GM10266 (cell line): ENCODE measurements around the gene PRTN3.
A peak's percentile ranks its signal among the peaks of the same experiment; 100 is the strongest.
"Not testable (repeated sequence)": the region's sequence is repeated elsewhere in the genome, so short reads cannot be mapped to it uniquely, and the experiment has no call there.

Experiments
- DNase-seq: peaks from one replicate; pipeline ENCODE4 v3.0.0; 2012; ENCODE audit errors: extremely low spot score
- TF ChIP-seq, protein P1 (sequence below): IDR thresholded peaks from 2 replicates; pipeline ENCODE4 v1.5.1; 2012; ENCODE audit warnings: mild to moderate bottlenecking, low read depth; ENCODE audit not compliant: control insufficient read depth, insufficient read depth; ENCODE audit errors: missing control alignments

PRTN3 gene

DNA sequence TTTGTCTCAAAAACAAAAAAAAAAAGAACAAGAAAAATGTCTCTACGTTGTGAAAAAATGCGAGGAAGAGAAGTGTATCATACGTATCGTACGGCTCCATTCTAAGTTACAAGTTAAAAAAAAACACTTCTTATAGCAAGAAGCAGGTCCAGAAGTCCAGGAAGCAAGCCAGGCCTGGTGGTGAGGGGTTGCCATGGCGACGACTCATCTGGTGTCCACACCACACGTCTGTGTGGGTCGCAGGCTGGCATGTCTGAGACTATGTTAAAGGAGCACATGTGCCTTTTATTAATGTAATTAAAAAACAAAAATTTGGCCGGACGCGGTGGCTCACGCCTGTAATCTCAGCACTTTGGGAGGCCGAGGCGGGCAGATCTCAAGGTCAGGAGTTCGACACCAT, 46.3 kb downstream of the PRTN3 start:
- TF ChIP-seq, protein P1, sequence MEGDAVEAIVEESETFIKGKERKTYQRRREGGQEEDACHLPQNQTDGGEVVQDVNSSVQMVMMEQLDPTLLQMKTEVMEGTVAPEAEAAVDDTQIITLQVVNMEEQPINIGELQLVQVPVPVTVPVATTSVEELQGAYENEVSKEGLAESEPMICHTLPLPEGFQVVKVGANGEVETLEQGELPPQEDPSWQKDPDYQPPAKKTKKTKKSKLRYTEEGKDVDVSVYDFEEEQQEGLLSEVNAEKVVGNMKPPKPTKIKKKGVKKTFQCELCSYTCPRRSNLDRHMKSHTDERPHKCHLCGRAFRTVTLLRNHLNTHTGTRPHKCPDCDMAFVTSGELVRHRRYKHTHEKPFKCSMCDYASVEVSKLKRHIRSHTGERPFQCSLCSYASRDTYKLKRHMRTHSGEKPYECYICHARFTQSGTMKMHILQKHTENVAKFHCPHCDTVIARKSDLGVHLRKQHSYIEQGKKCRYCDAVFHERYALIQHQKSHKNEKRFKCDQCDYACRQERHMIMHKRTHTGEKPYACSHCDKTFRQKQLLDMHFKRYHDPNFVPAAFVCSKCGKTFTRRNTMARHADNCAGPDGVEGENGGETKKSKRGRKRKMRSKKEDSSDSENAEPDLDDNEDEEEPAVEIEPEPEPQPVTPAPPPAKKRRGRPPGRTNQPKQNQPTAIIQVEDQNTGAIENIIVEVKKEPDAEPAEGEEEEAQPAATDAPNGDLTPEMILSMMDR: no peak
- no peak for DNase-seq

DNA sequence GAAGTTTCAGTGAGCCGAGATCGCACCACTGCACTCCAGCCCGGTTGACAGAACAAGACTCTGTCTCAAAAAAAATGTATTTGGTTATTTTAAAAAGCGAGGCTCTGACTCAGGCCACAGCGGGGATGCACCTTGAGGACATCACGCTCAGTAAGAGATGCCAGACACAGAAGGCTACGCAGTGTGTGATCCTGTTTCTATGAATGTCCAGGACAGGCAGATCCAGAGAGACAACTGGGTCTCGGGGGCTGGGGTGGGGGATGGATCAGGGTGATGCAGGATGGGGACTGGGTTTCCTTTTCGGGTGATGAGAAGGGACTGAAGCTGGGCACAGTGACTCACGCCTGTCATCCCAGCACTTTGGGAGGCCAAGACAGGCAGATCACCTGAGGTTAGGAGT, 46.8 kb downstream of the PRTN3 start:
- TF ChIP-seq, protein P1: no peak
- no peak for DNase-seq

DNA sequence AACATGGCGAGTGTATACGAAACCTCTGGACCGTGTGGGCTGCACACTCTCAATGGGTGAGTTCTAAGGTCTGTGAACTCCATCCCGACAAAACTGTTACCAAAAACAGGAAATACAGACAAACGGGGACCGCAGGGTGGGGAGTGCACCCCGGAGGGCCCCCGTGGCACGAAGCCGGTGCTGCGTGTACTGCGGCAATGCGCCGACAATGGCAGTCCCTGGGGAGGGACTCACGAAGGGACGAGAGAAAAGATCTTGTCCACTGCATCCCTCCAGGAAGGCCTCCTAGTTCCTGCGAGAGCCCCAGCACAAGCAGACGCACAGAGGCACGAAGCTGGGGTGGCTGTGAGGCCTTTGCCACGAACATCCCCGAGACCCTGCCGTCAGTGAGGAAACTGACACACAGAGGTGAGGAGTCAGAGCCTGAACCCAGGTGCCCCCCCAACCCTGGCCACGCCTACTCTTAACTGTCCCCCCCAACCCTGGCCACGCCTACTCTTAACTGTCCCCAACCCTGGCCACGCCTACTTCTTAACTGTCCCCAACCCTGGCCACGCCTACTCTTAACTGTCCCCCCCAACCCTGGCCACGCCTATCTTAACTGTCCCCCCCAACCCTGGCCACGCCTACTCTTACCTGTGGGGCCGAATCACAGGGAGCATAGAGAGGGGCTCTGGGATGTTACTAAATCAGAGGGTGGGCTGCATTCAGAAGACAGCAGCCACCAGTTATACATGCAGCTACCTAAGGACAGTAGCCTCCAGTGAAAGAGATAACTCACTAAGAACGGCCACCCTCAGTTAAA, 48.0 kb downstream of the PRTN3 start:
- TF ChIP-seq, protein P1: no peak
- DNase-seq: no peak

DNA sequence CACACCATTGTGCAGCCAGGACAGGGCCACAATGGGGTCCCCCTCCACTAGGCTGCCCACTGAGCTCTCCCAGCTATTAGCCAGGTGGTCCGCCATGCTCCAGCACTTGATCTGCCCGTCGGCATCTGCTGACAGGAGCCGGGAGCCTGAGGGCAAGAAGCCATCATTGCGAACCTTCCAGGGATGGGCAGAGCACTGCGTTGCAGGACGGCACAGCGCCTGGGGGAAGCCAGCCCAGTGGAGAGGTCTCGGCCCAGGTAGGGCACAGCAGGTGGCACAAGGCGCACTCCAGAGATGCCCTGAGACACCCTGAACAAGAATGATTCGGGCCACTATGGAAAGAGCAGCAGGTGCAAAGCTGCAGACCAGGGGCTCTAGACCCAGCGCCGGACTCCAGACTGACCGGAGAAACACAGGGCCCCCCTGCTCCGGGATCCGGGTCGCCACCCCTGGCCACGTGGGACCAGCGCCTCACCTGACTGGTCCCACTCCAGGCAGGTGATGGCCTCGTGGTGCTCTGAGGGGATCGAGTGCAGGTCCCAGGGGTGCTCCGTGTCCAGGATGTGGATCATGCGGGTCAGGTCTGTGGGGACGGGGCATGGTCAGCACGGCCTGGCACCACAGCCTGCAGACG, 49.0 kb downstream of the PRTN3 start:
- no peak for DNase-seq
- TF ChIP-seq, protein P1: no peak

DNA sequence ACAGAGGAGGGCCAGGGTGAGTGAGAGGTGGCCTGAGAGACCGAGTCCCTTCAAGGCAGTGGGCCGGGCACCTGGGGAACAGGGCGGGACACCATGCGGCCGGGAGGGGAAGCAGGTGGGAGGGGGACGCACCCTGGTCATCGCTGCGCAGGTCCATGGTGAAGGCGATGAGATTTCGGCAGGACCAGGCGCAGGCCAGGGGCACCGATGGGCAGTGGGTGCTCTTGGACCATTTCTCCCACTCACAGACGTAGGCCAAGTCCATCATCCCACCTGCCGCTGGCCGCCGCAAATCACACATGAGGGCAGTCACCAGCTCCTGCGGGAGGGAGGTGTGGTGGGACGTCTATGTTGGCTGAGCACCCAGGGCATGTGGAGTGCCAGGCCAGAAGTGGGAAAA, 50.0 kb downstream of the PRTN3 start:
- TF ChIP-seq, protein P1: no peak

DNA sequence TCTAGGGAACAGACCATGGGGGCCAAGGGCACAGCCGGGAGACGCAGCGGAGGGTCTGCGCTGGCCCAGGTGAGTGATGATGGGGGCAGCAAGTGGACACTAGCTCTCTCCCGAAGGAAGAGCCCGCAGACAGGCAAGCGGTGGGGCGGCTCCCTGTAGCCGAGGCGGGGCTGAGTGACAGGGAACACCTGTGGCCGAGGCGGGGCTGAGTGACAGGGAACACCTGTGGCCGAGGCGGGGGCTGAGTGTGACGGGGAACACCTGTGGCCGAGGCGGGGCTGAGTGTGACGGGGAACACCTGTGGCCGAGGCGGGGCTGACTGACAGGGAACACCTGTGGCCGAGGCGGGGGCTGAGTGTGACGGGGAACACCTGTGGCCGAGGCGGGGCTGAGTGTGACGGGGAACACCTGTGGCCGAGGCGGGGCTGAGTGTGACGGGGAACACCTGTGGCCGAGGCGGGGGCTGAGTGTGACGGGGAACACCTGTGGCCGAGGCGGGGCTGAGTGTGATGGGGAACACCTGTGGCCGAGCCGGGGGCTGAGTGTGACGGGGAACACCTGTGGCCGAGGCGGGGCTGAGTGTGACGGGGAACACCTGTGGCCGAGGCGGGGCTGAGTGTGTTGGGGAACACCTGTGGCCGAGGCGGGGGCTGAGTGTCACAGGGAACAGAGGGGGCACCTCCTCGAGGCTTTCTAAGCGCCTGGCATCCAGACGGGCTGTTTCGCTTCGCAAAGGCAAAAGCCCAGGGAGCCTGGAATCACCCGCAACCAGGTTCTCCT, 50.8 kb downstream of the PRTN3 start:
- DNase-seq: not testable (repeated sequence)

More for the DNA sequence above, 50.0 kb downstream of the PRTN3 start:
- no peak for DNase-seq

DNA sequence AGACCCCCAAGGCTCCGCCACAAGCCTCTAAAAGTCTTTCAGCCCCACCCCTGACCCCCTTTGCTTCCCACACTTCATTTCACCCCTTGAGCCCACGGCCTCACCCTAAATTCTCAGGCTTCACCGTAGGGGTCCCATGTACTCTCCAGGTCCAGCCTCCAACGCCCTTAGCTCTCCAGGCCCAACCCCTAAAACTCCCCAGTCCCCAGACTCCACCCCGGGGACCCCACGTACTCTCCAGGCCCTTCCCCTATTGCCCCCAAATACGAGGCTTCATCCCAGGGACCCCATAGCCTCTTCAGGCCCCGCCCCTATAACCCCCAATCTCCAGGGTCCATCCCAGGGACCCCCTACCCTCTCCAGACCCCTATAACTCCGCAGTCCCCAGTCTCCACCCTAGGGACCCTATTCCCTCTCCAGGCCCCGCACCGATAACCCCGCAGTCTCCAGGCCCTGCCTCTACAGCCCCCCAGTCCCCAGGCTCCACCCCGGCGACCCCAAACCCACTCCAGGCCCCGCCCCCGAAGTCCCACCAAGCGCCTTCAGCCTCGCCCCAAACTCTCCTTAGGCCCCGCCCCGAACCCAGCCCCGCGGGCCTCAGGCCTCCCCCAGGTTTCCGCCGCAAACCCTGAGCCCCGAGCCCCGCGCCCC, 51.6 kb downstream of the PRTN3 start:
- DNase-seq: peak; percentile 82
- TF ChIP-seq, protein P1: no peak
